GM12864 (cell line): ENCODE data around the gene CRIP1.

Experiments used
- DNase-seq: peaks from one replicate; pipeline ENCODE4 v3.0.0-alpha.2; 2011; ENCODE audit warnings: low read depth
- H3K4me3 ChIP-seq: 2 replicates; pipeline ENCODE4 v1.5.1; 2011; ENCODE audit warnings: mild to moderate bottlenecking, low read depth, low read length, control low read depth
- CTCF ChIP-seq: IDR thresholded peaks from 2 replicates; pipeline ENCODE4 v1.5.1; 2011; ENCODE audit warnings: low read depth, mild to moderate bottlenecking, moderate library complexity, low read length, control low read depth, inconsistent platforms; ENCODE audit errors: missing control alignments

Gene CRIP1

GRCh38 chr14:105486163-105486973 is at the start of gene CRIP1:
Gene CRIP1 (plus strand): TSS chr14:105486886. CDS start chr14:105487260, 374 bp downstream.
- no peak for DNase-seq
- TF ChIP-seq CTCF = no peak
- H3K4me3 ChIP-seq = peak within 1 kb of the TSS; percentile 85

GRCh38 chr14:105436891-105437722 is 49.6 kb upstream of the CRIP1 start:
- no peak for TF ChIP-seq CTCF
- no peak overlapping the region for H3K4me3 ChIP-seq
- DNase-seq = no peak

GRCh38 chr14:105437723-105438500 is 48.8 kb upstream of the CRIP1 start:
- no peak overlapping the region for H3K4me3 ChIP-seq
- TF ChIP-seq CTCF = no peak
- DNase-seq = no peak

- no peak for DNase-seq
- TF ChIP-seq CTCF = no peak
- no peak overlapping the region for H3K4me3 ChIP-seq
Observed at GRCh38 chr14:105439179-105439578, 47.5 kb upstream of the CRIP1 start.

- H3K4me3 ChIP-seq = no peak overlapping the region
- TF ChIP-seq CTCF = no peak
- DNase-seq = no peak
Observed at GRCh38 chr14:105439710-105440553, 46.8 kb upstream of the CRIP1 start.

- H3K4me3 ChIP-seq = no peak overlapping the region
- DNase-seq = no peak
- TF ChIP-seq CTCF = no peak
Observed at GRCh38 chr14:105440554-105440900, 46.2 kb upstream of the CRIP1 start.
